ENCODE data around the gene CASZ1.

Gene CASZ1

GRCh38 chr1:10727751-10728232 is 68.7 kb downstream of the CASZ1 start:
- Histone ChIP-seq H3K27ac (replicated peaks) (no peak overlapping the region), H3K27me3 (ENCODE audit: insufficient read depth, poor library complexity, severe bottlenecking) (no peaks in the 10 kb centered on the region), H3K4me3 (replicated peaks; ENCODE audit: insufficient read depth, low read length) (no peak overlapping the region)
- no peak for TF ChIP-seq SPI1 (IDR thresholded peaks at IDR 0.05; ENCODE audit: borderline replicate concordance, low read depth)
- no peak for DNase-seq (ENCODE audit: low read depth in 1 of 2, low spot score in 1 of 2)

GRCh38 chr1:10726355-10726754 is 70.1 kb downstream of the CASZ1 start:
- no peak for TF ChIP-seq CTCF (IDR thresholded peaks at IDR 0.05; ENCODE audit: insufficient read depth, low read length)
- no peak for TF ChIP-seq REST (IDR thresholded peaks at IDR 0.05; ENCODE audit: insufficient replicate concordance, low read depth)
- no peak for TF ChIP-seq GABPA (IDR thresholded peaks at IDR 0.05; ENCODE audit: low read depth)
- TF ChIP-seq POLR2AphosphoS5 (IDR thresholded peaks at IDR 0.05; ENCODE audit: low read depth) = no peak
- no peak for TF ChIP-seq SPI1 (IDR thresholded peaks at IDR 0.05; ENCODE audit: borderline replicate concordance, low read depth)
- Histone ChIP-seq H3K27me3 (ENCODE audit: insufficient read depth, poor library complexity, severe bottlenecking) (no peaks in the 10 kb centered on the region), H3K27ac (replicated peaks) (no peak overlapping the region), H3K4me3 (replicated peaks; ENCODE audit: insufficient read depth, low read length) (no peak overlapping the region)
- no peak for DNase-seq (ENCODE audit: low read depth in 1 of 2, low spot score in 1 of 2)

- Histone ChIP-seq H3K4me3 (replicated peaks; ENCODE audit: insufficient read depth, low read length) (no peak overlapping the region), H3K27ac (replicated peaks) (no peak overlapping the region), H3K27me3 (ENCODE audit: insufficient read depth, poor library complexity, severe bottlenecking) (no peaks in the 10 kb centered on the region)
- TF ChIP-seq POLR2AphosphoS5 (IDR thresholded peaks at IDR 0.05; ENCODE audit: low read depth) = no peak
- TF ChIP-seq CTCF (IDR thresholded peaks at IDR 0.05; ENCODE audit: insufficient read depth, low read length) = no peak
- no peak for TF ChIP-seq REST (IDR thresholded peaks at IDR 0.05; ENCODE audit: insufficient replicate concordance, low read depth)
- no peak for TF ChIP-seq GABPA (IDR thresholded peaks at IDR 0.05; ENCODE audit: low read depth)
- TF ChIP-seq SPI1 (IDR thresholded peaks at IDR 0.05; ENCODE audit: borderline replicate concordance, low read depth) = no peak
- no peak for DNase-seq (ENCODE audit: low read depth in 1 of 2, low spot score in 1 of 2)
Measured at GRCh38 chr1:10724948-10725847, 71.2 kb downstream of the CASZ1 start.

- Histone ChIP-seq H3K27me3 (ENCODE audit: insufficient read depth, poor library complexity, severe bottlenecking) (no peaks in the 10 kb centered on the region), H3K27ac (replicated peaks) (no peak overlapping the region), H3K4me3 (replicated peaks; ENCODE audit: insufficient read depth, low read length) (no peak overlapping the region)
- no peak for DNase-seq (ENCODE audit: low read depth in 1 of 2, low spot score in 1 of 2)
- TF ChIP-seq GABPA (IDR thresholded peaks at IDR 0.05; ENCODE audit: low read depth) (no peak), SPI1 (IDR thresholded peaks at IDR 0.05; ENCODE audit: borderline replicate concordance, low read depth) (no peak), CTCF (IDR thresholded peaks at IDR 0.05; ENCODE audit: insufficient read depth, low read length) (no peak), POLR2AphosphoS5 (IDR thresholded peaks at IDR 0.05; ENCODE audit: low read depth) (no peak), REST (IDR thresholded peaks at IDR 0.05; ENCODE audit: insufficient replicate concordance, low read depth) (no peak)
Measured at GRCh38 chr1:10724511-10724910, 71.9 kb downstream of the CASZ1 start.
